Body of pancreas (tissue), 4 donors: ENCODE data around the gene TMEM255B. TPM values are rescaled to one million over a fixed set of nuclear protein-coding genes. Genes with fewer than 3 reads are reported as not detected.

Experiments
- ATAC-seq: fragments of 150-250 bp; one replicate; pipeline ENCODE4 v1.9.1; 2016
- DNase-seq, 4 donors: peaks; one replicate each; pipeline ENCODE4 v3.0.0-alpha.2; 2019
- H3K27ac ChIP-seq, 4 donors: fragments of 200-600 bp; sonication (generic); 1 replicate in 3 of 4; 2 replicates in 1 of 4; pipeline versions ENCODE4 v1.5.1 to v1.6.1; 2016 to 2019; ENCODE audit warnings: mild to moderate bottlenecking in 1 of 4, mixed read lengths in 1 of 4, moderate library complexity in 1 of 4
- H3K27me3 ChIP-seq, 2 donors: fragments of 200-600 bp; sonication (generic); one replicate each; pipeline ENCODE4 v1.6.0; 2016; ENCODE audit warnings: mild to moderate bottlenecking in 1 of 2
- H3K36me3 ChIP-seq, 2 donors: fragments of 200-600 bp; sonication (generic); replicated peaks in 1 of 2; 2 replicates each; pipeline ENCODE4 v1.5.1; 2016; ENCODE audit warnings: low read depth in 2 of 2; ENCODE audit not compliant: insufficient read depth in 1 of 2
- H3K4me1 ChIP-seq: fragments of 200-600 bp; sonication (generic); one replicate; pipeline ENCODE4 v1.6.0; 2016
- H3K4me3 ChIP-seq, 2 donors: fragments of 200-600 bp; sonication (generic); 1 replicate in 1 of 2; 2 replicates in 1 of 2; pipeline ENCODE4 v1.5.1; 2016 to 2019
- H3K9me3 ChIP-seq, 3 donors: fragments of 200-600 bp; sonication (generic); 1 replicate in 2 of 3; 2 replicates in 1 of 3; pipeline ENCODE4 v1.5.1; 2016
- CTCF ChIP-seq, 7 experiments: fragments of 450-650 bp in 4 of 7; fragments of 200-600 bp in 3 of 7; sonication (generic) in 3 of 7; IDR thresholded peaks; one replicate each; pipeline ENCODE4 v1.5.1; 2016 to 2019; ENCODE audit warnings: antibody characterized with exemption in 7 of 7
- POLR2A ChIP-seq, 3 donors: fragments of 450-650 bp; IDR thresholded peaks; one replicate each; pipeline ENCODE4 v1.6.1; 2016; ENCODE audit warnings: antibody characterized with exemption in 3 of 3, mild to moderate bottlenecking in 2 of 3
- WGBS, 2 donors: methylation state at CpG; one replicate each; pipeline ENCODE4 v1.1.5; 2017; 5-methylcytosine and 5-hydroxymethylcytosine counted together
- intact Hi-C: fragments of 100-400 bp; cut with DNase I; formaldehyde crosslinking; loops from one replicate; pipeline ENCODE4 v1.15.1; 2023
- total RNA-seq, 2 donors: library from RNA; depleted of rRNA; stranded (reverse); fragments of >200 nt; gene quantifications; one replicate each; pipeline ENCODE4 v1.1.0, GENCODE V29; 2016

The TMEM255B gene
- total RNA-seq, 2 donors from 2014 or later, result 1.0 to 4.6 TPM

- Histone ChIP-seq H3K36me3 (no peaks in the 10 kb centered on the region), H3K27ac (no peak overlapping the region), H3K27me3 (no peaks in the 10 kb centered on the region), H3K4me1 (peaks cover 1% of the 10 kb centered on the region), H3K9me3 (no peaks in the 10 kb centered on the region), H3K4me3 (no peak overlapping the region)
- DNase-seq (no peak), ATAC-seq (no peak)
- intact Hi-C loops, result no loop called here
- no peak for TF ChIP-seq CTCF (IDR thresholded peaks at IDR 0.05)
- no peak for TF ChIP-seq POLR2A (IDR thresholded peaks at IDR 0.05)
- WGBS, 2 donors, result 86 to 91% methylated on average over 17 to 19 of the region's 19 CpGs
These were observed 6.0 kb downstream of the TMEM255B start for GRCh38 chr13:113764793-113765563.

GRCh38 chr13:113765564-113765910 lies 6.5 kb downstream of the TMEM255B start:
- Histone ChIP-seq H3K36me3 (no peaks in the 10 kb centered on the region), H3K27ac (no peak overlapping the region), H3K4me3 (no peak overlapping the region), H3K4me1 (no peaks in the 10 kb centered on the region), H3K9me3 (no peaks in the 10 kb centered on the region), H3K27me3 (no peaks in the 10 kb centered on the region)
- intact Hi-C loops, result no loop called here
- ATAC-seq (no peak), DNase-seq (no peak)
- no peak for TF ChIP-seq CTCF (IDR thresholded peaks at IDR 0.05)
- TF ChIP-seq POLR2A (IDR thresholded peaks at IDR 0.05), result no peak
- 61 to 68% methylated on average over 4 of the region's 4 CpGs for whole genome bisulfite sequencing, 2 donors

GRCh38 chr13:113766035-113766800 lies 7.2 kb downstream of the TMEM255B start:
- H3K27ac ChIP-seq, result no peak overlapping the region
- DNase-seq, result no peak

GRCh38 chr13:113767366-113767765 lies 8.3 kb downstream of the TMEM255B start:
- no peak for ATAC-seq
- Histone ChIP-seq H3K27ac (no peak overlapping the region), H3K4me1 (no peaks in the 10 kb centered on the region), H3K4me3 (no peak overlapping the region), H3K36me3 (no peaks in the 10 kb centered on the region), H3K27me3 (no peaks in the 10 kb centered on the region), H3K9me3 (peaks cover 0 to 4% (median 0%) of the 10 kb centered on the region in 3 donors)
- TF ChIP-seq CTCF (IDR thresholded peaks at IDR 0.05) (no peak), POLR2A (IDR thresholded peaks at IDR 0.05) (no peak)
- no peak for DNase-seq
- WGBS, 2 donors, result 70 to 74% methylated on average over 2 of the region's 2 CpGs
- intact Hi-C loops, result no loop called here

More at GRCh38 chr13:113766035-113766800, 7.2 kb downstream of the TMEM255B start:
- Histone ChIP-seq H3K9me3 (no peaks in the 10 kb centered on the region), H3K4me1 (no peaks in the 10 kb centered on the region), H3K27me3 (no peaks in the 10 kb centered on the region), H3K4me3 (no peak overlapping the region), H3K36me3 (no peaks in the 10 kb centered on the region)
- 63 to 71% methylated on average over 20 to 30 of the region's 30 CpGs for WGBS, 2 donors
- intact Hi-C loops, result no loop called here
- no peak for TF ChIP-seq POLR2A (IDR thresholded peaks at IDR 0.05)
- no peak for TF ChIP-seq CTCF (IDR thresholded peaks at IDR 0.05)
- ATAC-seq, result no peak
